ENCODE measurements around the gene NIPA2. TPM values are rescaled to one million over a fixed set of nuclear protein-coding genes. Genes with fewer than 3 reads are reported as not detected.

The NIPA2 gene
- total RNA-seq, 2 experiments from 2014 or later = 42.2 to 47.9 TPM

DNA sequence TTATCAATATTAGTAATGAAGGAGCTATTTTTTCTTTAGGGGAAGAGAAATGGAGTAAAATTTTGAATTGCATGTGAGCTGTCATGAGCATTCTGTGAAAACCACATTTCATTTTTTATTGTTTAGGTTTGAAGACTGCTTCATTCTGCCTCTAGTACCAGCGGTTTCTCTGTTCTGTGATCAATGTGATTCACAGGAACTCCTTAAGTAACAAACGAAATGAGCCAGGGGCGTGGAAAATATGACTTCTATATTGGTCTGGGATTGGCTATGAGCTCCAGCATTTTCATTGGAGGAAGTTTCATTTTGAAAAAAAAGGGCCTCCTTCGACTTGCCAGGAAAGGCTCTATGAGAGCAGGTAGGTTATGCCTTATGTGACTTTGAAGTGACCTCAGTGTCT, 13.0 kb downstream of the NIPA2 start:
- peaks cover 4% of the 10 kb centered on the region for H3K4me1 Mint-ChIP-seq
- no peak overlapping the region for H3K27ac Mint-ChIP-seq
- no peak overlapping the region for H3K4me3 Mint-ChIP-seq
- no peaks in the 10 kb centered on the region for H3K9me3 Mint-ChIP-seq
- H3K36me3 Mint-ChIP-seq = peaks cover 25% of the 10 kb centered on the region
- no peak for DNase-seq
- no peak for ATAC-seq (ENCODE audit: low read depth)
- POLR2A ChIA-PET = no interaction called here
- no peaks in the 10 kb centered on the region for H3K27me3 Mint-ChIP-seq

DNA sequence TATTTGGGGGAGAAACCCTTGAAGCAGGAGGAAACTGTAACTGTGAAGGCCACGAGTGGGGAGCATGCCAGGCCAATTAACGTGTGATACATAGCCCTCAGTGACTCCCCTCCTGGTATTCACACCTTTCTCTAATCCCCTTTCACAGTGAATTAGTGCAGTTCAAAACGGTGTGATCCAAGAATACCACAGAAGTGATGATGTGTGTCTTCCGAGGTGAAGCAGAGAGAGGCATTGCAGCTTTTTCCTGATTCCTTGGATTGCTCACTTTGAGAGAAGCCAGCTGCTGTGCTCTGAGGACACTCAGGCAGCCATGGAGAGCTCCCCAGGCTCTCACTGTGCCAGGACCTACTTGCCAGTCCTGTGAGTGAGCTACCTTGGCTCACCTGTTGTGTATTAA, 17.3 kb downstream of the NIPA2 start:
- H3K36me3 Mint-ChIP-seq = peaks cover 35% of the 10 kb centered on the region
- H3K4me1 Mint-ChIP-seq = peaks cover 2% of the 10 kb centered on the region
- POLR2A ChIA-PET = no interaction called here
- no peak overlapping the region for H3K4me3 Mint-ChIP-seq
- H3K27me3 Mint-ChIP-seq = no peaks in the 10 kb centered on the region
- ATAC-seq (ENCODE audit: low read depth) (no peak), DNase-seq (no peak)
- no peaks in the 10 kb centered on the region for H3K9me3 Mint-ChIP-seq
- no peak overlapping the region for H3K27ac Mint-ChIP-seq

GRCh38 chr15:22856659-22857058, 18.2 kb downstream of the NIPA2 start:
- DNase-seq (no peak), ATAC-seq (ENCODE audit: low read depth) (no peak)
- Mint-ChIP-seq H3K27me3 (no peaks in the 10 kb centered on the region), H3K4me3 (no peak overlapping the region), H3K36me3 (peaks cover 38% of the 10 kb centered on the region), H3K4me1 (no peaks in the 10 kb centered on the region), H3K27ac (no peak overlapping the region), H3K9me3 (no peaks in the 10 kb centered on the region)
- POLR2A ChIA-PET = no interaction called here

GRCh38 chr15:22861161-22861560, 22.7 kb downstream of the NIPA2 start:
- DNase-seq (no peak), ATAC-seq (ENCODE audit: low read depth) (no peak)
- POLR2A ChIA-PET = no interaction called here
- Mint-ChIP-seq H3K27me3 (no peaks in the 10 kb centered on the region), H3K4me3 (no peak overlapping the region), H3K27ac (no peak overlapping the region), H3K4me1 (peaks cover 3% of the 10 kb centered on the region), H3K9me3 (no peaks in the 10 kb centered on the region), H3K36me3 (peaks cover 52% of the 10 kb centered on the region)

DNA sequence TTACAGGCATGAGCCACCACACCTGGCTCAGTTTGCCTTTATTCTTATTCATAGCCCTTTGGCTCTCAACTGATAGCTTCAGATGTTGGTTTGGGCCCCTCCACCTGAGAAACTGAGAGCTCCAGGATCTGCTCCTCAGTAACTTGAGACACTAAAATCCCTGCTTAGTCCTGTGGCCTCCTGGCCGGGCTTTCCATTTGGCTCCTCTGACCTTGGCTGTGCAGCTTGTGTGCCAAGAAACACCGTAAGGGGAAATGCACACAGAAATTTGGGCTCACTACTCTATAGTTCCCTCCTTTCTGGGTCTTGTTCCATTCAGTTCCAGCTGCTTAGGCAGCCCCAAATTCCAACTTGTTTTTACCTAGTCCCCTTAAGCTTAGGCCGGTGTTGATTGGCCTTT, 24.9 kb downstream of the NIPA2 start:
- POLR2A ChIA-PET = no interaction called here
- no peak for DNase-seq
- no peak overlapping the region for H3K27ac Mint-ChIP-seq
- H3K36me3 Mint-ChIP-seq = peaks cover 47% of the 10 kb centered on the region
- no peak overlapping the region for H3K4me3 Mint-ChIP-seq
- H3K4me1 Mint-ChIP-seq = peaks cover 3% of the 10 kb centered on the region
- ATAC-seq (ENCODE audit: low read depth) = no peak
- no peaks in the 10 kb centered on the region for H3K9me3 Mint-ChIP-seq
- no peaks in the 10 kb centered on the region for H3K27me3 Mint-ChIP-seq

DNA sequence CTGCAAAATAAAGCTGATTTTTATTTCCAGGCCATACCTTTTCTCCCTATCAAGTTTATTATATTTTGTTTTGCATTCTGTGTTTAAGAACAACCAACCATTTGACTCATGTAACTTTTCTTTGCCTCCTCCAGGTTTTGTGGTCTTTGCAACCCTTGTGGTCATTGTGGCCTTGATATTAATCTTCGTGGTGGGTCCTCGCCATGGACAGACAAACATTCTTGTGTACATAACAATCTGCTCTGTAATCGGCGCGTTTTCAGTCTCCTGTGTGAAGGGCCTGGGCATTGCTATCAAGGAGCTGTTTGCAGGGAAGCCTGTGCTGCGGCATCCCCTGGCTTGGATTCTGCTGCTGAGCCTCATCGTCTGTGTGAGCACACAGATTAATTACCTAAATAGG, 27.6 kb downstream of the NIPA2 start:
- DNase-seq (no peak), ATAC-seq (ENCODE audit: low read depth) (no peak)
- peaks cover 3% of the 10 kb centered on the region for H3K4me1 Mint-ChIP-seq
- POLR2A ChIA-PET = no interaction called here
- H3K36me3 Mint-ChIP-seq = peaks cover 43% of the 10 kb centered on the region
- no peaks in the 10 kb centered on the region for H3K27me3 Mint-ChIP-seq
- no peak overlapping the region for H3K27ac Mint-ChIP-seq
- no peak overlapping the region for H3K4me3 Mint-ChIP-seq
- H3K9me3 Mint-ChIP-seq = no peaks in the 10 kb centered on the region

DNA sequence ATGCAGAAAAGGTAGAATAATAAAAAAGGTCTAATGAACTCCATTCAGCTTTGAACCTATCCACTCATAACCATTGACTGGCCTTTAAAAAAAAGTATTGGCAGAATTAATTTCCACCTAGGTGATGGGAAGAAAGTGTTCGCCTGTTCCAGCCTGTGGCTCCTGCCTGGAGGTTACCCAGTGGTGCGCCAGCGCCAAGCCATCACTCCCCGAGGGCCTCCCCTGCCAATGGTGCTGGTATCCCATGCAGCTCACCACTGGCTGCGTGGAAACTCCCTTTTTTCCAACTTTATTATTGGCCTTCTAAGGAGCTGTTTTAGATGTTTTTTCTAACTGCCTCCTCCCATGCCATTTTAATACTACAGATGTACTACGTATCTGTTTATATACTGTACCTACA, 29.4 kb downstream of the NIPA2 start:
- H3K4me3 Mint-ChIP-seq = no peak overlapping the region
- H3K9me3 Mint-ChIP-seq = no peaks in the 10 kb centered on the region
- POLR2A ChIA-PET = no interaction called here
- no peaks in the 10 kb centered on the region for H3K27me3 Mint-ChIP-seq
- DNase-seq (no peak), ATAC-seq (ENCODE audit: low read depth) (no peak)
- H3K27ac Mint-ChIP-seq = no peak overlapping the region
- peaks cover 1% of the 10 kb centered on the region for H3K4me1 Mint-ChIP-seq
- peaks cover 31% of the 10 kb centered on the region for H3K36me3 Mint-ChIP-seq

DNA sequence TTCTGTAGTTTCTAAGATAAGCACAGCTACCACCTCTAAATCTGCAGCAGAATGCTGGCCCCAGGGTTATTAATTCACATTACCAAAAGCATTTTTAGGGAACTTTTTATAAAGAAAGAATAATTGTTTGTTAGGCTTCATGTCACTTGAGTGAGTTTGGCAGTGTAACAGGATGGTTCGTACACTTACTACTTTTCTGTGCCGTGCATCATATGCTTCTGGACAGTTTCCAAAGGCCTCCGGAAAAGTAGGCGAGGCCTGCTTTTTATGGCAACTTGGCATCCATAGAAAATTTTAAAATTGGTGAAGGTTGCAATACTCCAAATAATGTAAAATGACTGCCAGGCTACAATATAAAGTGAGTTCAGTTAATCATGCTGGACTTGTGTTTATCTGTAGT, 30.0 kb downstream of the NIPA2 start:
- DNase-seq (no peak), ATAC-seq (ENCODE audit: low read depth) (no peak)
- H3K27ac Mint-ChIP-seq = no peak overlapping the region
- POLR2A ChIA-PET = no interaction called here
- H3K36me3 Mint-ChIP-seq = peaks cover 26% of the 10 kb centered on the region
- H3K27me3 Mint-ChIP-seq = no peaks in the 10 kb centered on the region
- no peaks in the 10 kb centered on the region for H3K9me3 Mint-ChIP-seq
- no peak overlapping the region for H3K4me3 Mint-ChIP-seq
- peaks cover 1% of the 10 kb centered on the region for H3K4me1 Mint-ChIP-seq

- ATAC-seq (ENCODE audit: low read depth) (no peak), DNase-seq (no peak)
- Mint-ChIP-seq H3K27me3 (no peaks in the 10 kb centered on the region), H3K27ac (no peak overlapping the region), H3K9me3 (no peaks in the 10 kb centered on the region), H3K36me3 (peaks cover 22% of the 10 kb centered on the region), H3K4me1 (peaks cover 1% of the 10 kb centered on the region), H3K4me3 (no peak overlapping the region)
- POLR2A ChIA-PET = no interaction called here
Measured at GRCh38 chr15:22868928-22869327, 30.5 kb downstream of the NIPA2 start.

DNA sequence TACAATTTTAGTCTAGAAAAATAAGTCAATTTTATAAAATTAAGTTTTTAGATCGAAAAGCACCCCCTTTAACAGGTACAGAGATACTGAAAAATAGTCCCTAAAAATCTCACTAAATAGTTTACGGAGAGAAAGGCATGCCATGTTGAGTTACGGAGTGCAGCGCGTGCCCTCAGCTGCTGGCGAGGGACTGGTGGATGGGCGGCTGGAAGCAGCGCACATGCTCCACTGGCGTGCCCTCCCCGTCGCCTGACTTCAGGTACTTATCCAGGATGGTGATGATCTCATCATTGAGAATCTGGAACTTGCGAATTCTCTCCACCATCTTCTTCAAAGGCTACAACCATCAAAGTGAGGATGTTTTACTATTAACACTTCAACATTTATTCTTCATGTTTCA, 31.4 kb downstream of the NIPA2 start:
- no peaks in the 10 kb centered on the region for H3K9me3 Mint-ChIP-seq
- no peak overlapping the region for H3K4me3 Mint-ChIP-seq
- H3K36me3 Mint-ChIP-seq = peaks cover 15% of the 10 kb centered on the region
- POLR2A ChIA-PET = no interaction called here
- peaks cover 1% of the 10 kb centered on the region for H3K4me1 Mint-ChIP-seq
- no peak for DNase-seq
- ATAC-seq (ENCODE audit: low read depth) = no peak
- no peak overlapping the region for H3K27ac Mint-ChIP-seq
- no peaks in the 10 kb centered on the region for H3K27me3 Mint-ChIP-seq

GRCh38 chr15:22870865-22871264, 32.4 kb downstream of the NIPA2 start:
- ATAC-seq (ENCODE audit: low read depth) (no peak), DNase-seq (no peak)
- H3K27ac Mint-ChIP-seq = no peak overlapping the region
- no peak overlapping the region for H3K4me3 Mint-ChIP-seq
- H3K27me3 Mint-ChIP-seq = no peaks in the 10 kb centered on the region
- H3K36me3 Mint-ChIP-seq = peaks cover 13% of the 10 kb centered on the region
- POLR2A ChIA-PET = no interaction called here
- no peaks in the 10 kb centered on the region for H3K9me3 Mint-ChIP-seq
- no peaks in the 10 kb centered on the region for H3K4me1 Mint-ChIP-seq

DNA sequence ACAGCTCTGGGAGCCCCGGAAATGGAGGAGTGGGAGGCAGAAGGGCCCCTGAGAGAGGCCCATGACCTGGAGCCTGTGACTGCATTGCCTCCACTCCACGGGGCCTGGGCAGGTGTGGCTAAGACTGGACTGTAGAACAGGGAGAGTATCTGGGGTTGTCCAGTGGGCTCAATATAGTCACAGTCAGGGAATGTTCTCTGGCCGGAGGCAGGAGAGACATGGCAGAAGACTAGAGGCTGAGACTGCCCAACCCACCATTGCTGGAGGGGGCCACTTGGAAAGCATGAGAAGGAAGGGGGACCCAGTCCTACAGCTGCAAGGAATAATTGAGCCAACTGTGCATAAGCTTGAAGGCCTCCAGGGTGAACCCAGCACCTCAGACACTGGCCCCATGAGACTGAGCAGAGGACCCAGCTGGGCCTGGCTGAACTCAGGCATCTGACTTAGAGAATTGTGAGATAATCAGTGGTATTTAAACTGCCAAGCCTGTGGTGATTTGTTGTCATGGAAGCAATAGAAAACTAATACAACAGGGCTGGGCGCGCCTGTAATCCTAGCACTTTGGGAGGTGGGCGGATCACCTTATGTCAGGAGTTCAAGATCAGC, 33.1 kb downstream of the NIPA2 start:
- POLR2A ChIA-PET = no interaction called here

DNA sequence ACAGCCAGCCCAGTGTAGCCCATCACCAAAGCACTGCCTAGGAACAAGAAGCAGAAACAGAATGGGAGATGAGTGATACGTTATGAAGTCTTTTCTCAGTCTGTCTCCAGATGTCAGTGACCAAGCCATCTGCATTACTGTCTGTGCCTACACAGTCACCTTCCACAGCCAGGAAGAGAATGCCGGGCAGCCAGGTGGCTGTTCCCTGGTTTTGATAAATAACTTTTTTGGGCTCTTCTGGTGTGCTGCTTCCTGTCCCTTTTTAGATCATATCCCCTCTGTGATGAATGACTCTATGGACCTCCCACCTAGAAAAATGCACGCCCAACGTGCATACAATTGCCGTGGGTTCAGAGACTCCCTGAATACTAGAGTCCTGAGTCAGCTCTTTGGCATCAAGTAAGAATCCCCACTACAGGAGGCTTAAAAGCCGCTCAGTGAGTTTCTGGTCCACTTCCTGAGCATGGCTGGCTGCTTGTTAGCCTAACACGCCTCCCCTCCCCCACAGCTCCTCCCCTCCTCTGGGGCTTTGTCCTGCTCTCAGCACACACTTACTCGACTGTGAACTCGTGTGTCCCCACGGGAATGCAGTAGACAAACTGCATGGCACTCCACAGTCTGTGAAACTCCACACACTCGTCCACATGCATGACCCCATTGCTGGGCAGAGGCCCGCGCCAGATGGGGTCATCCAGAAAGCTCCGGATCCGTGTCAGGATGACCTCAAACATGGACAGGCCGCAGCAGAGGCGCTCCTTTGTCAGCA, 34.7 kb downstream of the NIPA2 start:
- POLR2A ChIA-PET = no interaction called here
- H3K9me3 Mint-ChIP-seq = no peaks in the 10 kb centered on the region
- ATAC-seq (ENCODE audit: low read depth) (no peak), DNase-seq (no peak)
- H3K27me3 Mint-ChIP-seq = no peaks in the 10 kb centered on the region
- no peak overlapping the region for H3K4me3 Mint-ChIP-seq
- H3K36me3 Mint-ChIP-seq = peaks cover 11% of the 10 kb centered on the region
- H3K4me1 Mint-ChIP-seq = no peaks in the 10 kb centered on the region
- H3K27ac Mint-ChIP-seq = no peak overlapping the region

More for the DNA sequence above, 33.1 kb downstream of the NIPA2 start:
- ATAC-seq (ENCODE audit: low read depth) = no peak
- H3K4me3 Mint-ChIP-seq = no peak overlapping the region
- H3K9me3 Mint-ChIP-seq = no peaks in the 10 kb centered on the region
- DNase-seq = no peak
- H3K27ac Mint-ChIP-seq = no peak overlapping the region
- H3K27me3 Mint-ChIP-seq = no peaks in the 10 kb centered on the region
- peaks cover 13% of the 10 kb centered on the region for H3K36me3 Mint-ChIP-seq
- H3K4me1 Mint-ChIP-seq = no peaks in the 10 kb centered on the region

- H3K27ac Mint-ChIP-seq = no peak overlapping the region
- peaks cover 11% of the 10 kb centered on the region for H3K36me3 Mint-ChIP-seq
- H3K27me3 Mint-ChIP-seq = no peaks in the 10 kb centered on the region
- ATAC-seq (ENCODE audit: low read depth) (no peak), DNase-seq (no peak)
- no peaks in the 10 kb centered on the region for H3K9me3 Mint-ChIP-seq
- H3K4me1 Mint-ChIP-seq = no peaks in the 10 kb centered on the region
- no peak overlapping the region for H3K4me3 Mint-ChIP-seq
- POLR2A ChIA-PET = no interaction called here
Measured at GRCh38 chr15:22873841-22874240, 35.4 kb downstream of the NIPA2 start.
